Activated T-helper 1 cell treated with anti-CD3 and anti-CD28 coated beads, Interleukin-12 subunit alpha, Interleukin-12 subunit beta, Interleukin-2, Interleukin-4 antibody, amounts not matched to agents 30 ng/mL and 10 ng/mL and 1 ng/mL, durations not matched to agents 14 hours and 24 hours and 36 hours (primary cell): Measurements from ENCODE around the gene NFIA. TPM values are rescaled to one million over a fixed set of nuclear protein-coding genes. Genes with fewer than 3 reads are reported as not detected.
"Not testable (repeated sequence)": the region's sequence is repeated elsewhere in the genome, so short reads cannot be mapped to it uniquely, and the experiment has no call there.

Experiments used
- DNase-seq: peaks from one replicate; pipeline ENCODE4 v3.0.0; 2021; ENCODE audit warnings: low spot score
- H3K27ac Mint-ChIP-seq: one replicate; pipeline ENCODE4 v1.8.0; 2021; ENCODE audit warnings: mild to moderate bottlenecking, mixed read lengths
- H3K27me3 Mint-ChIP-seq: one replicate; pipeline ENCODE4 v1.8.0; 2022; ENCODE audit warnings: mild to moderate bottlenecking, moderate library complexity, mixed read lengths; ENCODE audit not compliant: insufficient read depth
- H3K36me3 Mint-ChIP-seq: one replicate; pipeline ENCODE4 v1.8.0; 2021; ENCODE audit warnings: low read depth, mixed read lengths
- H3K4me1 Mint-ChIP-seq: one replicate; pipeline ENCODE4 v1.8.0; 2021; ENCODE audit warnings: low read depth, mixed read lengths
- H3K4me3 Mint-ChIP-seq: one replicate; pipeline ENCODE4 v1.8.0; 2021; ENCODE audit warnings: mild to moderate bottlenecking, moderate library complexity, mixed read lengths
- H3K9me3 Mint-ChIP-seq: one replicate; pipeline ENCODE4 v1.8.0; 2021; ENCODE audit warnings: mixed read lengths
- intact Hi-C: fragments of 100-400 bp; cut with micrococcal nuclease; formaldehyde crosslinking; loops from one replicate; pipeline ENCODE4 v1.15.1; 2024
- total RNA-seq: library from RNA; stranded (reverse); gene quantifications from 2 replicates; pipeline ENCODE4 v1.2.3, GENCODE V29; 2022

NFIA gene
- total RNA-seq, 1 donor from 2014 or later = 0.41 TPM

DNA sequence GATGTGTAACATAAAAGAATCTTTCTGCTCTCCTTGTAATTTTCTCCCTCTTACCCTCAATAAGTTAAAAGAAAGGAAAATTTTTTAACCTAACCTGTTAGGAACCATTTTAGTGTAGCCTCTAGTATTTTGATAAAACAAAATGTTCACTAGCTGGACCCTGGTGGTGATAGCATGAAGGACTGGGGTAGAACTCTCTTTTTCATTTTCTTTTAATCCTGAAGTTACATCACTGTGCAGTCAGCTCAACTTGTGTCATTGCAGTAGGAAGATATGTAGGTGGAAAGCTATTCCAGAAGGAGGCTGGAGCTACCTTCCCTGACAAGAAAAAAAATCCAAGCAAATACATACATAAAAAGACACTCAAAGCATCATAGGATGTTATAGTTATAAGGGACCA is 39.3 kb downstream of the NFIA start:
- Mint-ChIP-seq H3K36me3 (no peaks in the 10 kb centered on the region), H3K27me3 (peaks cover 16% of the 10 kb centered on the region), H3K4me3 (no peak overlapping the region), H3K27ac (no peak overlapping the region), H3K9me3 (no peaks in the 10 kb centered on the region), H3K4me1 (no peaks in the 10 kb centered on the region)
- DNase-seq = no peak
- intact Hi-C loops = no loop called here

DNA sequence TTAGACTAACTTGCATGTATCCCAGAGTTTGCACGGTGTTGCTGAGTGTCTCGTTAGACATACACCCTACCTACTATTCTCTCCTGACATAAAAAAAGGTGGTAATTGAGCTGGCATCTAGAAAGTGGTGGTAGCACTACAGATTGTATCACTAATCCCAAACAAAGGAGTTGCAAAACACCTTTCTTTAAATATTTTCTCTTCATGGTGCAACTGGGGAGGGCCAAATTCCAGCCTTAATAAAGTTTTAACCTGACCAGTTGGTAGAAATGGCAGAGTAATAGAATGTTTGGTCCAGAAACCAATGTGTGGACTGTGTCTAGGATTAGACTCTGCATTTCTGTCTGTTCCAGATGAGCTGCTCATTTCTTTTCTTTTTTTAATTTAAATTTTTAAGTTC is 40.0 kb downstream of the NFIA start:
- H3K36me3 Mint-ChIP-seq = no peaks in the 10 kb centered on the region
- no peak overlapping the region for H3K4me3 Mint-ChIP-seq
- intact Hi-C loops = no loop called here
- no peaks in the 10 kb centered on the region for H3K9me3 Mint-ChIP-seq
- no peak overlapping the region for H3K27ac Mint-ChIP-seq
- H3K4me1 Mint-ChIP-seq = no peaks in the 10 kb centered on the region
- peaks cover 16% of the 10 kb centered on the region for H3K27me3 Mint-ChIP-seq
- DNase-seq = no peak

DNA sequence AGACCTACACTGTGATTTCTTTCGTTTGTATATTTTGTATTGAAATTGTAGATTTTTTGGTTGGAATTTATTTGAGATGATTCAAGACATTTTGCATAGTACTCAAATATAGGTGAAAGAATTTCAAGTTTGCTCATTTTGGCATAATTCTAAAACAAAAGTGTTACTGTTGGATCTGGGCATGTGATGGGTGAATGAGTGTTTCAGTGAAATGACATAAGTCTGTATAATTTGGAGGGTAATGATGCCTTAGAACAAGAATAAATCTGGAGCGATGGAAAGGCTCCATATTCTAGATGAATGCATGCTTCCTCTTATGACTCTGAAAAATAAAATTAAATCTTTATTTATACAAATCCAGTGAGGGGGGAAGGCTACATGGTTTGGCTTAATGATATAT is 41.0 kb downstream of the NFIA start:
- no peaks in the 10 kb centered on the region for H3K9me3 Mint-ChIP-seq
- no peaks in the 10 kb centered on the region for H3K4me1 Mint-ChIP-seq
- intact Hi-C loops = no loop called here
- no peak overlapping the region for H3K4me3 Mint-ChIP-seq
- H3K27ac Mint-ChIP-seq = no peak overlapping the region
- no peak for DNase-seq
- H3K36me3 Mint-ChIP-seq = no peaks in the 10 kb centered on the region
- H3K27me3 Mint-ChIP-seq = peaks cover 16% of the 10 kb centered on the region

DNA sequence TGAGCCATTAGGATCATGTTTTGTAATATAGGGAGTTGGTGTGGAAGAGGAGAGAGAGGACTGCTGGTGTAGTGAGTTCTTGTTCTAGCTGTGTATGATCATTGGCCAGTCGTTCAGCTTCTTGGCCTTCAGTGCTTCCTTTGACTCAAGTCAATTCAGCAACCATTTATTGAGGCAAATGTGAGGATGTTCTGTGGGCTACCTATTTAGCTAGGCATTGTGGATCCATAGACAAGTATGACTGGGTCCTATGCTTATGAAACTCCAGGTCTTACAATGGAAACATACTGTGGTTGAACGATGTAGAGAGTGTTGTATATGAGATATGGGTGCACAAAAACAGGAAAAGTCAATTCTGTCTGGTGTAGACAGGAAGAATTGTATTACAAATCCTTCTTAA is 41.7 kb downstream of the NFIA start:
- Mint-ChIP-seq H3K4me3 (no peak overlapping the region), H3K4me1 (no peaks in the 10 kb centered on the region), H3K27ac (no peak overlapping the region), H3K27me3 (peaks cover 16% of the 10 kb centered on the region), H3K9me3 (no peaks in the 10 kb centered on the region), H3K36me3 (no peaks in the 10 kb centered on the region)
- DNase-seq = no peak
- intact Hi-C loops = no loop called here

DNA sequence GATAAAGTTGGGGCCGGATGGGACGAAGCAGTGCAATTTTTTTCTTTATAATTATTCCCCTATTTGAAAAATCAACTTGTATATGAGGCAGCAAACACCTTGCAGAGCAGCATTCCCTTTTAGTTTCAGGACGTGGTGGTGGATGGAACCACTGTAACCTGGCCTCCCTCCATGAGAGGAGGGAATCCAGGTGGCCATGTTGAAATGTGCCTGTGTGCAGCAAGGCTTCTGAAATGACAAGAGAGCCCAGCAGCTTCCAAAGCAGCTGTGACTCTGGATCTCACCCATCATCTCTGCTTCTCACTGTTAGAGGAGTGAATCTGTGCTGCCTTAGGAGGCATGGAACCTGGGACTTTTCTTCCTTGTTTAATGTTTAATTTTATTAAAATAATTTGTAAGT is 42.3 kb downstream of the NFIA start:
- no peaks in the 10 kb centered on the region for H3K9me3 Mint-ChIP-seq
- H3K4me1 Mint-ChIP-seq = no peaks in the 10 kb centered on the region
- intact Hi-C loops = no loop called here
- H3K36me3 Mint-ChIP-seq = no peaks in the 10 kb centered on the region
- no peak overlapping the region for H3K27ac Mint-ChIP-seq
- no peak for DNase-seq
- H3K27me3 Mint-ChIP-seq = peaks cover 15% of the 10 kb centered on the region
- no peak overlapping the region for H3K4me3 Mint-ChIP-seq

DNA sequence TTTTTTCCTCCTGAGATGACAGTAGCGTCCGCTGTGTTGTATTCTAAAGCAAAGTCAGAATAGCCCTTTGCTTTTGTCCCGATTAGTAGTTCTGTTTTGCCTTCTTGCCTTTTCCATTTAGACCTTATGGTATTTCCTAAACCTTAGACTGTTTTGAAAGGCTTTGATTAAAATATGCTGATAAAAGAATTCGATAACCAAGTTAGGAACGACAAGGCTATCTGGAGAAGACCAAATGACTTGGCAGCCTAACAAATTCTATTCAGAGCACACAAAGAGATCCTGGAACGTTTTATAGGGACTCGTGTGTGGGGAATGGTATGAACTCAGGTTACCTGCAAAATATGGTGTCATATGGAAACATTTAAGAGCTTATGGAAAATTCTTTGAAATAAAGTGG is 42.9 kb downstream of the NFIA start:
- Mint-ChIP-seq H3K36me3 (no peaks in the 10 kb centered on the region), H3K4me1 (no peaks in the 10 kb centered on the region), H3K27ac (no peak overlapping the region), H3K9me3 (no peaks in the 10 kb centered on the region), H3K27me3 (peaks cover 10% of the 10 kb centered on the region), H3K4me3 (no peak overlapping the region)
- intact Hi-C loops = no loop called here
- DNase-seq = no peak

DNA sequence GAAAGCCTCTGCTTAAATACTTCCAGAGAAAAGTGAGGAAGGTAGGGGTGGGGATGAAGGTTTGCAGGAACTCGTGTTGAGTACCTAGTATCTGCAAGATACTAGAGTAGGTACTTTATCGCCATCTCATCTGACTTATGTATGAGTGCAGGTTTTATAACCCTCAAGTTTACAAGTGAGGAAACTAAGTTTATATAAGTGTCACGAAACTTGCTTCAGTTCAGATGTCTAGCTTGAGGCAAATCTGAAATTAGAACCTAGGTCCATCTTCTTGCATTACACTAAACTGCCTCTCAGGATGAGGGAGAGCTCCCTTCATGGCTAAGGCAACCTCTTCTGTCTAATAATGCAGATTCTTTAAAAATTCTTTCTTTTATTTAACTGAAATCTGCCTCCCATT is 43.5 kb downstream of the NFIA start:
- H3K36me3 Mint-ChIP-seq = no peaks in the 10 kb centered on the region
- no peaks in the 10 kb centered on the region for H3K4me1 Mint-ChIP-seq
- no peak overlapping the region for H3K27ac Mint-ChIP-seq
- H3K4me3 Mint-ChIP-seq = no peak overlapping the region
- intact Hi-C loops = no loop called here
- peaks cover 10% of the 10 kb centered on the region for H3K27me3 Mint-ChIP-seq
- DNase-seq = no peak
- no peaks in the 10 kb centered on the region for H3K9me3 Mint-ChIP-seq

DNA sequence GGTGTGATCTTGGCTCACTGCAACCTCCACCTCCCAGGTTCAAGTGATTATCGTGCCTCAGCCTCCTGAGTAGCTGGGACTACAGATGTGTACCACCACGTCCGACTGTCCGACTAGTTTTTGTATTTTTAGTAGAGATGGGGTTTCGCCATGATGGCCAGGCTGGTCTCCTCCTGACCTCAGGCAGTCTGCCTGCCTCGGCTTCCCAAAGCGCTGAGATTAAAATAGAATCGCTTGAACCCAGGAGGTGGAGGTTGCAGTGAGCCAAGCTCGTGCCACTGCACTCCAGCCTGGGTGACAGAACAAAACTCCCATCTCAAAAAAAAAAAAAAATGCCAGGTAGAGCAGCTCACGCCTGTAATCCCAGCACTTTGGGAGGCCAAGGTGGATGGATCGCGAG is 44.5 kb downstream of the NFIA start:
- intact Hi-C loops, H3K36me3 Mint-ChIP-seq, DNase-seq, H3K27ac Mint-ChIP-seq, H3K4me3 Mint-ChIP-seq, H3K9me3 Mint-ChIP-seq, H3K4me1 Mint-ChIP-seq: not testable (repeated sequence)
- H3K27me3 Mint-ChIP-seq = peaks cover 15% of the 10 kb centered on the region

DNA sequence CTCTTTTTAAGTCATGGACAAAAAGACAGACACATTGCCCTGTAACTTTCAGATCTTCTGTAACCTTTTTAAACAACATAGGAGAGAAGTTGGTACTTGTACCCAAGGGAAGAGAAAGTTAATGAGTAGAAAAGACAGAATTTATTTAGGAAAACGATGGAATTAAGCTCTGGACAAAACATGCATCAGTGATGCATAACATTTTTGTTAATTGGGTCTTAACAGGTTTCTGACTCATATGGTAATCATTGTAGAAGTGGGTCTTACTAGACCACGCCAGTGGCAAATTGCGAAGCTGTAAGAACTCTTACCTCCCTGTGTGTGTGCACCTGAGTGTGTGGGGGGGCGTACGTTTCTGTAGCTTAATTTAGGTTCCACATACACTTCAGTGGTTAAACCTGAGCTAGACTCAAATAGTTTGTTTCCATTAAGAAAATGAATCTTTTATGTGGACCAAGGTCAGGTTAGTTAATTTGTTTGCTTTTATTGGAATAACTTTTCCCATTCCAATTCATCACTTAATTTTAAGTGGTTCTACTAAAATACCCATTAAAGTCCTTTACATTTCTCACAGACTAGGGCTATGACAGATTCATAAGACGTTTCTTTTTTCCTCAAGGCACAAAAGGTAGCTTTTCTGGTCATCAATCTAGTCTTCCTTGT is 48.1 kb downstream of the NFIA start:
- no peaks in the 10 kb centered on the region for H3K36me3 Mint-ChIP-seq
- no peak overlapping the region for H3K27ac Mint-ChIP-seq
- no peak overlapping the region for H3K4me3 Mint-ChIP-seq
- peaks cover 5% of the 10 kb centered on the region for H3K4me1 Mint-ChIP-seq
- H3K27me3 Mint-ChIP-seq = peaks cover 19% of the 10 kb centered on the region
- no peak for DNase-seq
- intact Hi-C loops = no loop called here
- no peaks in the 10 kb centered on the region for H3K9me3 Mint-ChIP-seq

DNA sequence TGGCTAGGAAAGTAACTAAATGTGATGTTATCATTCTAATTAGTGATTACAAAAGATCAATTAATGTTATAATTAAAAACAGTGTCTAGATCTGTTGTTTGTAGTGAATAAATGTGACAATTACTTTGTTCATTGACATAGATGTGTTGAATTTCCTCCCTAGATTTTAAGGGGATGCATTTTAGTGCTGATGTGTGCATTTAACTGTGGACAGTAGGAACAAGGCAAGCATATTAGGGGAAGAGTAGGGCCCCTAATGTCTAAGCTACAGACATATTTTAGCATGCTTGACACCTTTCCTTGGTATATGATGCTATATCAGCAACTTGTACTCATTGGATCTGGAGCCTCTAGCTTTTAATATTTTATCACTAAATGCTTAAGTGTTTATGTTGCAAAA is 48.9 kb downstream of the NFIA start:
- H3K4me1 Mint-ChIP-seq = peaks cover 5% of the 10 kb centered on the region
- H3K27me3 Mint-ChIP-seq = peaks cover 19% of the 10 kb centered on the region
- no peak overlapping the region for H3K4me3 Mint-ChIP-seq
- no peak overlapping the region for H3K27ac Mint-ChIP-seq
- intact Hi-C loops = no loop called here
- H3K9me3 Mint-ChIP-seq = no peaks in the 10 kb centered on the region
- H3K36me3 Mint-ChIP-seq = no peaks in the 10 kb centered on the region
- DNase-seq = no peak

DNA sequence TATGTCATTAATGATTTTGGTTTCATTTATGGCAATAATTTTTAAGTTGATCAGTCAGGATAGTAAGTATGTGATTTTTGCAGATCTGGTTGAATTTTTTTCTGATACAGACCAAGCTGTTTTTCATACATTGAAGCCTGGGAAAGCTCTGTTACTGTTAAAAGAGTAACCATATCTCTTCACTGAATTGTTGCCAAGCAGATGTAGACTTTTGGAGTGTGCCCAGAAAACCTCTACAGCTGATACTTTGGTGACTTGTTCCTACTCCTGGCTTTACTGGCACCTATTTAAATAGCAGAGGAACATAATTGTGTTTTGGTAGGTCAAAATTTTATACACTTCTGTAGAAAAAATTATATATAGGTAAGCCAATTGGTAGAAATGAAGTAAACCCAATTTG is 49.4 kb downstream of the NFIA start:
- peaks cover 17% of the 10 kb centered on the region for H3K27me3 Mint-ChIP-seq
- no peaks in the 10 kb centered on the region for H3K36me3 Mint-ChIP-seq
- no peak overlapping the region for H3K4me3 Mint-ChIP-seq
- no peaks in the 10 kb centered on the region for H3K9me3 Mint-ChIP-seq
- peaks cover 5% of the 10 kb centered on the region for H3K4me1 Mint-ChIP-seq
- H3K27ac Mint-ChIP-seq = no peak overlapping the region
- intact Hi-C loops = no loop called here
- no peak for DNase-seq

DNA sequence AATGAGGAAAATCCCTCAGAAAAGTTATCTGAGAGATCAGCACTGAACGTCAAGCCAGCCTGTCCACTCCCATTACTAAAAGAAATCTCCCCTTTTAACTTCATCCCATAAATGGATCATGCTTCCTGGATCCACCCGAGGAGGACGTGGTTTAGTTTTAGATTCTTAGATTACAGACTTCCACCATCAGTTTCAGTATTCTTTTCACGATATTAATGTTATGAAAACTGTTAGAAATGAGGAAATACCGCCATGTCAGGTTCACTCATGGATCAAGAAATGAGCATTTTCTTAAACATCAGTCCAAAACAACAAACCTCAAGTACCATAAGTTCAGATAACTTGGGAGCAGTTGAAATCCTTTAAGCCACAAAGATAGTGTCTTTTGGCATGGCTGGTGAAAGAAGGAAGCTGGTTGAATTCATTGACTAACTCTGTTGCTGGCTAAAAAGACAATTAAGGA is 49.8 kb downstream of the NFIA start:
- intact Hi-C loops = no loop called here
- peaks cover 5% of the 10 kb centered on the region for H3K4me1 Mint-ChIP-seq
- no peak overlapping the region for H3K4me3 Mint-ChIP-seq

DNA sequence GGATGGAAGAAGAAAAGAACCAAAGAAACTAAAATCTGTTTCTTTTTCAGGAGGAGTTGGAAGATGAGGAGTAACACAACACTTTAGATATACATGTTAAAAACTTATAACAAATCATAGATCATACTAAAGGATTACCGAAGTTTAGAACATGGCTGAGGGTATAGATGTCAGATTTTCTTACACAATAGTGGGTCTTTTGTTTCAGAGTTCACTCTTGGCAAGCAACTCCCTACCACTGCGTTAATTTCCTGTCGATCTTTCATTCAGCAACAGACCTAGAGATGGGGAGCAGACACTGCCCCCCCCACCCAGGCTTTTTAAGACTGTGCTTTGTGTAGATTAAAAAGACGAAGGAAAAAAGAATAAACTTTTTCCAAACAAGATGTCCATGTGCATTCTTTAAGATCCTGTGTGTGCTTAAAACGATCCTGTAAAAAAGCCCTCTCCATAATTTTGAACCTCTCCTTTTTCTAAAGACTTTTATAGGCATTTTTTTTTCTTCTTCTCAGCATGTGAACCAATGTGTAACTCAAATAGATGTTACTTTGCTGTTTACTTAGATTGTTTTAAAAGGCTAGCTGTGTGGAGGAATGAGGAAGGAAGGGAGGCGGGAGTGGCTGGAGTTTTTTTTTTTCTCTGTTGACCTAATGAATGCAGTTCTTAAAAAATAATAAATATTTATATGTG is 50.4 kb downstream of the NFIA start:
- no peak overlapping the region for H3K4me3 Mint-ChIP-seq
- H3K27me3 Mint-ChIP-seq = peaks cover 22% of the 10 kb centered on the region
- H3K9me3 Mint-ChIP-seq = no peaks in the 10 kb centered on the region
- intact Hi-C loops = no loop called here
- no peak overlapping the region for H3K27ac Mint-ChIP-seq
- H3K36me3 Mint-ChIP-seq = no peaks in the 10 kb centered on the region
- DNase-seq = no peak
- peaks cover 5% of the 10 kb centered on the region for H3K4me1 Mint-ChIP-seq

More for the DNA sequence above, 49.8 kb downstream of the NFIA start:
- no peaks in the 10 kb centered on the region for H3K9me3 Mint-ChIP-seq
- no peak overlapping the region for H3K27ac Mint-ChIP-seq
- peaks cover 17% of the 10 kb centered on the region for H3K27me3 Mint-ChIP-seq
- DNase-seq = no peak
- no peaks in the 10 kb centered on the region for H3K36me3 Mint-ChIP-seq
